Chondrocyte (in vitro differentiated cells): ENCODE data around the gene ARHGEF26. TPM values are rescaled to one million over a fixed set of nuclear protein-coding genes. Genes with fewer than 3 reads are reported as not detected.

Experiments
- DNase-seq: peaks from one replicate; pipeline ENCODE4 v3.0.0; 2021; ENCODE audit warnings: mixed read lengths, low spot score
- H3K27ac Mint-ChIP-seq: one replicate; pipeline ENCODE4 v1.8.0; 2021; ENCODE audit warnings: mild to moderate bottlenecking, moderate library complexity, mixed read lengths; ENCODE audit not compliant: unreplicated experiment
- H3K27me3 Mint-ChIP-seq: 2 replicates; pipeline ENCODE4 v1.8.0; 2021; ENCODE audit warnings: low read depth, mixed read lengths
- H3K36me3 Mint-ChIP-seq: 2 replicates; pipeline ENCODE4 v1.8.0; 2021; ENCODE audit warnings: low read depth, mixed read lengths
- H3K4me1 Mint-ChIP-seq: 2 replicates; pipeline ENCODE4 v1.8.0; 2021; ENCODE audit warnings: low read depth, mild to moderate bottlenecking, mixed read lengths
- H3K4me3 Mint-ChIP-seq: one replicate; pipeline ENCODE4 v1.8.0; 2021; ENCODE audit warnings: mild to moderate bottlenecking, moderate library complexity, mixed read lengths; ENCODE audit not compliant: unreplicated experiment
- H3K9me3 Mint-ChIP-seq: 2 replicates; pipeline ENCODE4 v1.8.0; 2021; ENCODE audit warnings: low read depth, mixed read lengths
- total RNA-seq: library from RNA; stranded (reverse); gene quantifications from 3 replicates; pipeline ENCODE4 v1.2.1, GENCODE V29; 2021
- TF ChIP-seq, protein P1 (sequence below): fragments of 200-600 bp; sonication (generic); IDR thresholded peaks from 2 replicates; pipeline ENCODE4 v1.5.0; 2021; ENCODE audit warnings: antibody characterized with exemption, mild to moderate bottlenecking, moderate library complexity

Gene ARHGEF26
- total RNA-seq, 1 donor from 2014 or later: 3.5 TPM

DNA sequence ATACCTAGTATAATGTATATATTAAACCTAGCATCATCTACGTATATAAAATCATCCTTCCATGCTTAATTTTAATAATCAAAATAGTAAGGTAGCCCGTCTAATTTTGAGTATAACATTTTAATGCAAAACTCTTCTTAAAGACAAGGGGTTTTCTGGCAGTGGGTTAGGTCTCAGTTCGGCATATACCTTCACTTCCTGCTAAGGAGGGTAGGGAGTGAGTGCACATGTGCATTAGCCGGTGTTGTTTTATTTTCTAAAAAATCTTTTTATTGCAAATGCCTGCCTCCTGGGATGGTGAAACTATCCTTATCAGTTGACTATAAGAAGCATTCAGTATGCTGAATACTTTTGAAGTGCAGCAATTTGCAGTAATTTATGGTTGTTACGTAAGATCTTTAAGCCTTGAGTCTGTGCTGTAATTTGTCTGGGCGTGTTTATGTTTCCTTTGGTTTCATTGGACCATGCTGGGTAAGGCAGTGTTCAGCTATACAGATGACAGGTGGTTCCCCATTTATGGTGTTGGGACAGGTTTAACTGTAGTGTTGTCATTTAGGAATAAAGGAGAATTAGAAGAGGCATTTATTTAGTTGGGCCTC lies 11.7 kb downstream of the ARHGEF26 start:
- Mint-ChIP-seq H3K36me3 (no peaks in the 10 kb centered on the region), H3K9me3 (no peaks in the 10 kb centered on the region), H3K27me3 (no peaks in the 10 kb centered on the region), H3K4me1 (no peaks in the 10 kb centered on the region), H3K27ac (no peak overlapping the region), H3K4me3 (no peak overlapping the region)
- no peak for DNase-seq
- TF ChIP-seq, protein P1, sequence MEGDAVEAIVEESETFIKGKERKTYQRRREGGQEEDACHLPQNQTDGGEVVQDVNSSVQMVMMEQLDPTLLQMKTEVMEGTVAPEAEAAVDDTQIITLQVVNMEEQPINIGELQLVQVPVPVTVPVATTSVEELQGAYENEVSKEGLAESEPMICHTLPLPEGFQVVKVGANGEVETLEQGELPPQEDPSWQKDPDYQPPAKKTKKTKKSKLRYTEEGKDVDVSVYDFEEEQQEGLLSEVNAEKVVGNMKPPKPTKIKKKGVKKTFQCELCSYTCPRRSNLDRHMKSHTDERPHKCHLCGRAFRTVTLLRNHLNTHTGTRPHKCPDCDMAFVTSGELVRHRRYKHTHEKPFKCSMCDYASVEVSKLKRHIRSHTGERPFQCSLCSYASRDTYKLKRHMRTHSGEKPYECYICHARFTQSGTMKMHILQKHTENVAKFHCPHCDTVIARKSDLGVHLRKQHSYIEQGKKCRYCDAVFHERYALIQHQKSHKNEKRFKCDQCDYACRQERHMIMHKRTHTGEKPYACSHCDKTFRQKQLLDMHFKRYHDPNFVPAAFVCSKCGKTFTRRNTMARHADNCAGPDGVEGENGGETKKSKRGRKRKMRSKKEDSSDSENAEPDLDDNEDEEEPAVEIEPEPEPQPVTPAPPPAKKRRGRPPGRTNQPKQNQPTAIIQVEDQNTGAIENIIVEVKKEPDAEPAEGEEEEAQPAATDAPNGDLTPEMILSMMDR: no peak

DNA sequence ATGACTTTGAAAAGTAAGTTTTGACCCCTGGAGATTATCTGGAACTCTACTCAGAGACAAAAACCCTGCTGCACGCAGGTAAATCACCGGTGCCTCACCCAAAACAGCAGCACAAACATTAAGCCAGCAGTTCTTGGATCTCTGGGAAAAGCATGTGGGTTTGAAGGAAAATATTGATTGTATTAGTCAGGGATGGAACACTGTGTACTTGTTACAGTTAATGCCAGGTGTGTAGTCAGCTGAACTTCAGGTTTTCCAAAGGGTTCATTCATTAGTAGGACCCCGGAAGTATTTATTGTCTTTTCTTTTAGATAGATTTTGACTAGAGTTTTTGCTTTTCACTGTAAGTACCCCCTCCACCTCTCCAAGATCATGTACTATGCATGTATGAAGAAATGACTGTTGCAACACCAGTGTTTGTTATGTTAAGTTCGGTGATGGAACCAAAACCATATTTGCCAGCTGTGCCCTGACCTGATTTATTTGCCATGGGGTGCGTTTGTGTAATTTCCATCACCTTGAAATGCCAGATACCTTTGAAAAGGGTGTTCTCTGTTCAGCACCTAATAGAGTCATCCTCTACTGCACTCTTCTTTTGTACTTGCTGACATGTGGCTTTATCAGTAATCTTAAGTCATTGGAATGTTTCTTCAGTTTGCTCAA lies 14.5 kb downstream of the ARHGEF26 start:
- Mint-ChIP-seq H3K27ac (no peak overlapping the region), H3K4me1 (no peaks in the 10 kb centered on the region), H3K36me3 (no peaks in the 10 kb centered on the region), H3K27me3 (no peaks in the 10 kb centered on the region), H3K4me3 (no peak overlapping the region), H3K9me3 (no peaks in the 10 kb centered on the region)
- DNase-seq: no peak
- TF ChIP-seq, protein P1: no peak

GRCh38 chr3:154137036-154137435 lies 15.8 kb downstream of the ARHGEF26 start:
- TF ChIP-seq, protein P1: no peak
- H3K4me1 Mint-ChIP-seq: no peaks in the 10 kb centered on the region
- H3K27ac Mint-ChIP-seq: no peak overlapping the region

GRCh38 chr3:154139996-154140436 lies 18.8 kb downstream of the ARHGEF26 start:
- no peak overlapping the region for H3K27ac Mint-ChIP-seq
- DNase-seq: no peak
- peaks cover 3% of the 10 kb centered on the region for H3K4me1 Mint-ChIP-seq
- no peaks in the 10 kb centered on the region for H3K36me3 Mint-ChIP-seq
- no peaks in the 10 kb centered on the region for H3K9me3 Mint-ChIP-seq
- H3K27me3 Mint-ChIP-seq: no peaks in the 10 kb centered on the region
- TF ChIP-seq, protein P1: no peak
- no peak overlapping the region for H3K4me3 Mint-ChIP-seq

More at GRCh38 chr3:154137036-154137435, 15.8 kb downstream of the ARHGEF26 start:
- no peak for DNase-seq
- no peaks in the 10 kb centered on the region for H3K27me3 Mint-ChIP-seq
- no peak overlapping the region for H3K4me3 Mint-ChIP-seq
- no peaks in the 10 kb centered on the region for H3K9me3 Mint-ChIP-seq
- no peaks in the 10 kb centered on the region for H3K36me3 Mint-ChIP-seq

- TF ChIP-seq, protein P1: no peak
- Mint-ChIP-seq H3K9me3 (no peaks in the 10 kb centered on the region), H3K4me3 (no peak overlapping the region), H3K36me3 (no peaks in the 10 kb centered on the region), H3K27ac (no peak overlapping the region), H3K4me1 (peaks cover 4% of the 10 kb centered on the region), H3K27me3 (no peaks in the 10 kb centered on the region)
- no peak for DNase-seq
Observed at GRCh38 chr3:154142608-154143007, 21.4 kb downstream of the ARHGEF26 start.
